Activated effector memory CD4-positive, alpha-beta T cell treated with Interleukin-2 at 50 U/mL for 16 hours (primary cell): ENCODE measurements around the gene MARK4.
A peak's percentile ranks its signal among the peaks of the same experiment; 100 is the strongest.
"Not testable (repeated sequence)": the region's sequence is repeated elsewhere in the genome, so short reads cannot be mapped to it uniquely, and the experiment has no call there.

Experiments
- DNase-seq: peaks from one replicate; pipeline ENCODE4 v3.0.0-alpha.2; 2020

Gene MARK4

DNA sequence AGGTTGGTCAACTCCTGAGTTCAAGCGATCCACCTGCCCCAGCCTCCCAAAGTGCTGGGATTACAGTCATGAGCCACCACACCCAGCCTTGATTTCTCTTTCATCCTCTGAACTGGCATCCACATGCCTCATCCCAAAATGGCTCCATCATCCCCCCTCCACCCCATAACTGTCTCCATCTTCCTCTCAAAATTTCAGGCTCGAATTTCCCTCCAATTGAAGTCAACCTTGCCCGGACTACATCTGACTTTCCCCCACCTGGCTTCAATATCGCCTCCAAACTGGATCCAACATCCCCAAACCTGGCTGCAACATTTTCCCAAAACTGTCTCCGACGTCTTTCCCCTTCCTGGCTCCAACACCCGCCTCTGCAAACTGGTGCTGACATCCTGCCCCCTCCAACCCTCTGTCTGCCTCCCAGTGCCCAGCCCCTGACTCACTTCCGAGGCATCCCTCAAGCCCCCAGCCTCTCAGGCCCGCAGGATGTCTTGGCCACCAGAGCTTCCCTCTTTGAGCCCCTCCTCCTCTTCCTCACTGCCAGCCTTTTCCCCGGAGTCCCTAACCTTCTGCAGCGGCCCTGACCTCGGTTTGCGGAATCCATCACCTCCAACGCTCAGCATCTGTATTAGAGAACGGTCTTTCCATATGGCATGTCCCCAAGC, 6.8 kb upstream of the MARK4 start:
- no peak for DNase-seq

DNA sequence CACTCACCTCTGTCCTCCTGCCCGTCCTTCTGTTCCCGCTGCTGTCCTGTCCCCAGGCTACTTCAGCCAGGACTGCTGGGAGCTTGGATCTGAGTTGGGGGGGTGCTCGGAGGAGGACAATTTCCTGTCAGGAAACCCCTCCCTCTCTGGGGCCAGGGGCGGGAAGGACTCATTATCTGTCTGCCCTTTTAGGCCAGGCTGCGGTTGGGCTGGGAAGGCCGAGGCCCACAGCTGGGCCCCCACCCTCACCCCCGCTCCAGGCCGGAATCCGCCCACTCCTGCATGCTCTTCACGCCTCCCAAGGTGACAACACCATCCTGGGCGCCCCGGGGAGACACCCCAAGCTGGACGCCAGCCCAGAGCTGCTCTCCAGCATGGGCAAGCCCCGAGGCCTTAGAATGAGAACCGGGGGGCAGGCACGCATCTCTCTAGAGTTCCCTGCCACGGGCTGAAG, 5.7 kb upstream of the MARK4 start, which contains the start of gene EXOC3L2:
Gene EXOC3L2 (minus strand): TSS at position 74 of the 454 bp plus-strand sequence. CDS start 6,362 bp downstream, outside the sequence.
- DNase-seq = no peak

DNA sequence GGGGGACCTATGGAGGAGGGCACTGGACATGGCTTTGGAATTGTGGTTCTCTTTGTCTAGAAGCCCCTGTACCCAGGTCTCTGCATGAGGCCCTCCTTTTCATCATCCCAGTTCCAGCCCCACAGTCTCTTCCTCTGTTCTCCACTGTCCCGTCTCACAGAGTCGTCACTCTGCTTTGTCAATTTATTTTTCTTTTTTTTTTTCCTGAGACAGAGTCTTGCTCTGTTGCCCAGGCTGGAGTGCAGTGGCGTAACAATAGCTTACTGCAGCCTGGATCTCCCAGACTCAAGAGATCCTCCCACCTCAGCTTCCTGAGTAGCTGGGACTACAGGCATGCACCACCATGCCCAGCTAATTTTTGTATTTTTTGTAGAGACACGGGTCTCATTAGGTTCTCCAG, 5.2 kb upstream of the MARK4 start:
- DNase-seq = no peak

DNA sequence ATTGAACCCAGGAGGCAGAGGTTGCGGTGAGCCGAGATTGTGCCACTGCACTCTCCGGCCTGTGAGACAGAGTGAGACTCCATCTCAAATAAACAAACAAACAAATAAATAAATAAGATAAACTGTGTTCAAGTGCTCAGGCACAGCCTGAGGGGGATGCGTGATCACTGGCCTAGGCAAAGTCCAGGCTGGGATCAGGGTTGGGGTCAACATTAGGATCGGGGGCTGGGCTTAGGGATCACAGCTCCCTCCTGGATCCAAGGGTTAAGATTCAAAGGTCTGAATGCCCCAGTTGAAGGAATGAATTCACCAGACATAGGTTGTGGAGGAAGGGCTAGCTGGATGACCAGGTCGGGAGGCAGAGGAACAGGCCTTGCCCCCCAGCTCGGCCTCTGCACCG, 3.9 kb upstream of the MARK4 start:
- DNase-seq = no peak

DNA sequence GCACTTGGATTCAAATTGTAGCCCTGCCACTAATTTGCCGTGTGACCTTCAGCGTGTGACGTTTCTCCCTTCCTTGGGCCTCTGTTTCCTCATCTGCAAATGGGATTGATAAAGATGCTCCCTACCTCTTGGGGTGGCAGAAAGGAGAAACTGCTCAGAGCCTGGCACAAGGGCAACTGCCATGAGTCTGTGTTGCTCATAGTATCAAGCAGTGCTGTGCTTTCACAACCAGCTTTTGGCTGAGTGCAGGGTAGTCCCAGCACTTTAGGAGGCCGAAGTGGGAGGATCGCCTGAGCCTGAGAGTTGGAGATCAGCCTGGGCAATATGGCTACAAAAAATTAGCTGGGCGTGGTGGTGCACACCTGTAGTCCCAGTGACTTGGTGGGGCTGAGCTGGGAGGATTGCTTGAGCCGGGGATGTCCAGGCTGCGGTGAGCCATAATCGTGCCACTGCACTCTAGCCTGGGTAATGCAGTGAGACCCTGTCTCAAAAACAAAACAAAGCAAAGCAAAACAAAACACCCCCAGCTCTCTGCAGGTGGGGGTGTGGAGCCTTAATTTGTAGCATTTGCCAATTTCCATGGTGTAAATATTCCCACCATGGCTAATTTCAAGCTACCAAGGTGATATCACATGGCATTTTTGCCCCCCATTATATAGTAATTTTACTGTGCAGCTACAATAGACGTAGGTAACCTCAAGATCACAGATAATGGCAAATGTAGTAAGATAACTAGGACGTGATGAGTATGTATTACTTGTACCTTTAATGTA, 1.6 kb upstream of the MARK4 start:
- no peak for DNase-seq

DNA sequence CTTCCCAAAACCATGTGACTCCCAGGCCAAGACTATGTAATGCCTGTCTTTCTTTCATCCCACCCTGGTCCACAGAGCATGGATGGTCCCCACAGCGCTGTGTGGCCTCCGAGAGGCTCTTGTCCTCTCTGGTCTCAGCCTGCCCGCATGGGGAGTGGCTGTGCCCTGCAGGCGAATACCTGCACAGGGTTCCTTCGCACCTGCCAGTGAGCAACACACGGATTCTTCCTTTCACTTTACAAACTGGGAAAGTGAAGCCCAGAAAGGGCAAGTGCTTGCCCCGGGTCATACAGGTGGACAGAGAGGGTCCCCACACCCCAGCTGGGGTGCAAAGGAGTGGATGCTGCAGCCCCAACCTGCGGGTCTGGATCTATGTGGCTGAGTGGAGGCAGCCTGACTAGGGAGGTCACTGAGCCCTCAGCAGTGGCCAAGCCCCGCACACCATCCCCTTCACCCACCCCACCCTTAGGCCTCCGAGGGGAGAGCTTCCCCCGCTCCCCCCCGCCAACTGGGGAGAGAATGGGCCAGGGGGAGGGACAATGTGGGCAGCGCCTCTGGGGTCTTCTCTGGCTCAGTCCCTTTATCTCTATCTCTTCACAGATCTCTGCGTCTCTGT, 747 bp upstream of the MARK4 start:
- DNase-seq = no peak

DNA sequence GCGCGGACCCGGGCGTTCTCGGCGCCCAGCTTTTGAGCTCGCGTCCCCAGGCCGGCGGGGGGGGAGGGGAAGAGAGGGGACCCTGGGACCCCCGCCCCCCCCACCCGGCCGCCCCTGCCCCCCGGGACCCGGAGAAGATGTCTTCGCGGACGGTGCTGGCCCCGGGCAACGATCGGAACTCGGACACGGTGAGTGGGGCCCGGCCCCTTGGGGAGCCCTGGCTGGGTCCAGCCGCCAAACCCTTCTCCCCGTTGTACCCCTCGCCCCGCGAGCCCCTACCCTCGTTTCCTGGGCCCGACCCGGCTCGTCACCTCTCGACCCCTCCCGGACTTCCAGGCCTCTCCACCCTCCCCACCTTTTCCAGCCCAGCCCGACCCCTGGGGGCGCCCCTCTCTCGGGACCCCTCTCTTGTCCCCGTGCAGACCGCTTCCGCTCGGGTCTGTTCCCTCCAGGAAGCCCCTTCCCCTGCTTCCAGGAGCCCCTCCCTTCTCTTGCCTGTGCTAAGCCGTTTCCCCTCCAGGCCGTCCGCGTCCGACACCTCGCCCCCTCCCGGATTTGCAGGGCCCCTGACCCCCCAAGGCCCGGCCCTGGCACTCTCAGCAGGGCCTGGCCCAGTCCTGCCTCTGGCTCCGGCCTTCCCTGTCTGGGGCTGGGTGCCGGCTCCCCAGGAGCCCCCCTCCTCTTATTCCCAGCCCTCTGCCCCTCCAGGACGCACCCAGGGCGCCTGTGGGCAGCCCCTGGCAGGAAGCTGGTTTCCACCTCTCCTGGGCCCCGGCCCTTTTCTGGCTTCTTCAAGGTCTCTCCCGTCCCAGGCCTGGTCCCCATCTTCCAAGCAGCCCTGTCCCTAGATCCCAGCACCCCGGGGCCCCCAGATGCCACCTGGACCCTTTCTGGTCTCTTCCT, 632 bp downstream of the MARK4 start:
- DNase-seq = peak; percentile 2

DNA sequence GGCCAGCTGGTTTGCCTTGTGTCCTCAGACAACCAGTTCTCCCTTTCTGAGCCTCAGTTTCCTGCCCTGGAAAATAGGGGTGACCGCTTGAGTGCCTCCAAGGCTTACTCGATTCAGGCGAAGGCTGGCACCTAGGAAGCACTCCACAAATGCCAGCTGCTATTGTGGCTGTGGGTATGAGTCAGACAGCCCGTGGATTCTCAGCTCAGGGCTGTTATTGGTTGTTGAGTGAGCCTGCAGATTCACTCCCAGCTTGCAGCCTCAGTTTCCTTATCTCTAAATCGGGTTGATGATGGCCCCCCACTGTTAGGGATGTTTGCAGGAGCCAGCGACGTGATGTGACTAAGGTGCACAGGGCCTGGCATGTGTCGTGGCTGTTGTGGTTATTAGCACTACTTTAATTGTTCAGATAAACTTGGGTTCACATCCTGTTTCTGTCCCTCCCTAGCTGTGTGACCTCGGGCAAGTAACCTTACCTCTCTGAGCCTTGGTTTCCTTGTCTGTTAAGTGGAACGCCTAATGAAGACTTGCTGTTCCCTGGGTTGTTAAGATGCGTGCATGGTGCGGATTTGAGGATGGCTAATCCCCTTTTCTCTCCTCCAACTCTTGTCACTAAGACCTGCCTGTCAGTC, 2.4 kb downstream of the MARK4 start:
- peak; percentile 9 for DNase-seq

DNA sequence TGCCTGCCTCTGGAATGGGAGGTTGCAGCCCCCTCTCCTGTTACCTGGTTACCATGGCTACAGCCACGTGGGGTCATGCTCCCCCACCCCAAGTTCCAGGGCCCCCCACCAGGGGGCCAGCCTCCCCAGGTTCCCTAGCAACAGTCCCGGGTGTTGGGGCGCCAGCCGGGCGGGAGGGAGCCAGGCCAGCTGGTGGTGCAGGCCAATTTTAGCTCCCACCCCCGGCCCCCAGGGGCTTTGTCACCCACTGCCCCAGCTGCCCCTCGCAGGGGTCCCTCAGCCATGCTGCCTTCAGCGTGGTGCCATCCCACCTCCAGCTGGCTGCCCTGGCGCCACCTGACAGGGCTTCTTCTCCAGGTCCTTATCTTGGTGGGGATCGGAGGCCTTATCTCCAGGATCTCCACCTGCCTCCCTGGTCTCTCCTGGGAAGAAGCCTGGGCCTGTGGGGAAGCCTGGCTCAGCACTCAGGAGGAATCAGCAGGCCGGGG, 3.0 kb downstream of the MARK4 start:
- DNase-seq = no peak

DNA sequence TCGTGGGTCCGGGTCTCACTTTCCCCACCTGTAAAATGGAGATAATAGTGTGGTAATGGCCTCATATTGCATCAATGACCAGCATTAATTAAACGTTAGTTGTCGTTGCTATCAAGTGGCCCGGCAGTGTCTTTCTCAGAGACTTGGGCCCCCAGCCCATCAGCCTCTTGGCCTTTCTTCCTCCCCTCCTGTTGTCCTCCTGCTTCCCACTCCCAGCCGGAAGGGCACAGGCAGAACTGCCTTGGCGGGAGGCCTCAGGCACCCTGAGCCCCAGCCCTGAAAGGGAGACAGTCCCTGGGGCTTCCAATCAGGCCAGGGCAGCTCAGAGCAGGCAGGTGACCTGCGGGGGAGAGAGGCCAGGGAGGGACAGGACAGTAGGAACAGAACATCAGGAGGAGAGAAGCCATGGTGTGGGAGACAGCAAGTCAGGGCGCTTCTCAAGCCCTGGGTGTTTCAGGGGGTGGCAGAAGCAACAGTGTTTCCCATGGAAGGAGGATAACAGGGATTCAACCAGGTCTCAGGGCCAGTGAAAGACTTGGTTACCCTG, 4.6 kb downstream of the MARK4 start:
- DNase-seq = no peak

DNA sequence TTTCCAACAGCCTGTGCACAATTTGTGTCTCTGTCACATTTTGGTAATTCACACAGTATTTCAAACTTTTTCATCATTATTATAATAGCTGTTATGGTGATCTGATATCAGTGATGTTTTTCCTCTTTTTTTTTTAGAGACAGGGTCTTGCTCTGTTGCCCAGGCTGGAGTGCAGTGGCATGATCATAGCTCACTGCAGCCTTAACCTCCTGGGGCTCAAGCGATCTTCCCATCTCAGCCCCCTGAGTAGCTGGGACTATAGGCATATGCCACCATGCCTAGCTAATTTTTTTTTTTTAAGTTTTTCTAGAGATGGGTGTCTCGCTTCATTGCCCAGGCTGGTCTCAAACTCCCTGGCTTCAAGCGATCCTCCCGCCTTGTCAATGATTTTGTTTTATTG, 5.8 kb downstream of the MARK4 start:
- no peak for DNase-seq

DNA sequence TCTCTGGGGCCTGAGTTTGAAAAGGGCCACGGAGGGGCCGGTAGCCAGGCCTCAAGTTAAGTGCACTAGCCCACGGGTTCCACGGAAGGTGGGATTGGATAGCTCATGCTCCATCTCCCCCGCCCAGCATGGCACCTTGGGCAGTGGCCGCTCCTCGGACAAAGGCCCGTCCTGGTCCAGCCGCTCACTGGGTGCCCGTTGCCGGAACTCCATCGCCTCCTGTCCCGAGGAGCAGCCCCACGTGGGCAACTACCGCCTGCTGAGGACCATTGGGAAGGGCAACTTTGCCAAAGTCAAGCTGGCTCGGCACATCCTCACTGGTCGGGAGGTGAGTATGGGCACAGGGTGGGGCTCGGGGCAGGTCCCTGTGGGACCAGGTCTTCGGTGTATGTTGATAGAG, 7.8 kb downstream of the MARK4 start:
- DNase-seq = no peak

DNA sequence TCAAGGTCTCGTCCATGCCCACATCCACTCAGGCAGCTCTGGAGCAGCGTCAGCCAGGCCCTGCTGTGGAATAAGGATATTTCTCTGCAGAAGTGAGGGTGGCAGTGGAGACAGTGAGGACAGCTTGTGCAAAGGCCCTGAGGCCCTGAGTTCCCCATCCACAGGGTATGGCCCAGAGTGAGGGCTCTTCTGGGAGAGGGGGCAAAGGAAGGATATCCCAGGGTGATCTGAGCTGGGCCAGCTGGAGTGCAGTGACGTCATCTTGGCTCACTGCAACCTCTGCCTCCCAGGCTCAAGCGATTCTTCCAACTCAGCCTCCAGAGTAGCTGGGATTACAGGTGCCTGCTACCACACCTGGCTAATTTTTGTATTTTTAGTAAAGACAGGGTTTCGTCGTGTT, 11.5 kb downstream of the MARK4 start:
- DNase-seq = no peak

DNA sequence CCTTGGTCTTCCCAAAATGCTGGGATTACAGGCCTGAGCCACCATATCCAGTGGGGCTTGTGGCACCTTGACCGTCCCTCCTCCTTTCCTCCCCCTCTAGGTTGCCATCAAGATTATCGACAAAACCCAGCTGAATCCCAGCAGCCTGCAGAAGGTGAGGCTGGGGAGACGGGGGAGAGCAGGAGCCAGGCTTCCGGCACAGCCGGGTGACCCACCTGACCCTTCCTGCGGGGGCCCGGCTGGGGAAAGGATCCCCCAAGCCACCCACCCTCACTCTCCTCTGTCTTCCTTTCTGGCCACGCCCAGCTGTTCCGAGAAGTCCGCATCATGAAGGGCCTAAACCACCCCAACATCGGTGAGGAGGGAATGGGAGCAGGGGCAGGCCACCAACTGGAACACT, 11.9 kb downstream of the MARK4 start:
- no peak for DNase-seq

DNA sequence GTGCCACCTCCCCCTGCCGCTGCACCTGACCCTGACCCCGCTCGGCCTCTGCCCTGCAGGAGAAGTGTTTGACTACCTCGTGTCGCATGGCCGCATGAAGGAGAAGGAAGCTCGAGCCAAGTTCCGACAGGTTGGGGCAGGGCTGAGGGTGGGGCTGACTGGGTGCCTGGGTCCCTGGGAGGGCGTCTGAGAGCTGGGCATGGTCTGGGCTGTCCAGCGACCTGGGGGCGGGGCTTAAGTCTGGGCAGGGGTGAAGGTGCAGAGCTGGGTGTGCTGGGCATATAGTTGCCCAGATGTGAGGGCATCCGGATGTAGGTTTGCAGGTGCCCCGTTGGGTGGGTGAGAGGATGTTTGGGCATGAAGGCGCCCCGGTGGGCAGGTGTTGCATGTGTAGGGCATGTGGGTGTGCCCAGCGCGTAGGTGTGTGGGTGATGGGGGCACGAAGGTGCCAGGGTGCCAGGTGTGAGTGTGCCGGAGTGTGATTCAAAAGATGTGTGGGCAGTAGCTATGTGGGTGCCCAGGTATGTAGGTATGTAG, 13.8 kb downstream of the MARK4 start:
- DNase-seq = no peak

DNA sequence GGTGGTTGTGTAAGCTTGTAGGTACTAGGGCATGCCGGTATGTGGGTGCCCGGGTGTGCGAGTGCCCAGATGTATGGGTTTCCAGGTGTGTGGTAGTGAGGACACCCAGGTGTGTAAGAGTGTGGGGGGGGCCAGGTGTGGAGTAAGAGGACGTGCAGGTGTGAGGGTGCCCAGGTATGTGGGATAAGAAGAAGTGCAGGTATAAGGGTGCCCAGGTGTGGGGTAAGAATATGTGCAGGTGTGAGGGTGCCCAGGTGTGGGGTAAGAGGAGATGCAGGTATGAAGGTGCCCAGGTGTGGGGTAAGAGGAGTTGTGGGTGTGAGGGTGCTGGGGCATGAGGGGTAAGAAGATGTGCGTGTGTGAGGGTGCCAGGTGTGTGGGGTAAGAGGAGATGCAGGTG, 14.3 kb downstream of the MARK4 start:
- DNase-seq = no peak

DNA sequence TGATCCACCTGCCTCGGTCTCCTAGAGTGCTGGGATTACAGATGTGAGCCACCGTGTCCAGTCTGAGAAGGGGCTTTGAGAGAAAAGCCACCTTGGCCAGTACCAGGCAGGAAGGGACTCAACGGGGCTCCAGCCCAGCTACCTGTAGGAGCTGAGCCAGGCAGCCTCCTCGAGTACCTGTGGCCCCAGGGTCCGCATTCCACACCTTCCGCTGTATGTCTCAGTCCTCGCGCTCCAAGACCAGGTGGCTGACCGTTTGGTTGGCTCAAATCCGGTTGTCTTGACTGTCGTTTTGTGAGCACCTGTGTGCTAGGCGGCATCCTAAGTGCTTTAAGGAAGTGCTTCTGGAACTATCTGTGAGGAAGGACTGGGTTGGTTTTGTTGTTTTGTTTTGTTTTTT, 16.2 kb downstream of the MARK4 start:
- DNase-seq = no peak

DNA sequence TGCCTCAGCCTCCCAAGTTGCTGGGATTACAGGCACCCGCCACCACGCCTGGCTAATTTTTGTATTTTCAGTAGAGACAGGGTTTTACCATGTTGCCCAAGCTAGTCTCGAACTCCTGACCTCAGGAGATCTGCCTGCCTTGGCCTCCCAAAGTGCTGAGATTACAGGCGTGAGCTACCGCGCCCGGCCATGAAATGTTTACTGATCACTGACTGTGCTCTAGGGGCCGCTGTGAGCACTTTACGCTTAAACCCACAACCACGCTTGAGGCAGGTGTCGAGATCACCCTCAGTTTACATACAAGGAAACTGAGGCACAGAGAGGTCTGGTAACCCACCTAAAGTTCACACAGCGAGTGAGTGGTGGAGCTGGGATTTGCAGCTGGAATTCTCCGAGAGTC, 18.9 kb downstream of the MARK4 start:
- DNase-seq = not testable (repeated sequence)

DNA sequence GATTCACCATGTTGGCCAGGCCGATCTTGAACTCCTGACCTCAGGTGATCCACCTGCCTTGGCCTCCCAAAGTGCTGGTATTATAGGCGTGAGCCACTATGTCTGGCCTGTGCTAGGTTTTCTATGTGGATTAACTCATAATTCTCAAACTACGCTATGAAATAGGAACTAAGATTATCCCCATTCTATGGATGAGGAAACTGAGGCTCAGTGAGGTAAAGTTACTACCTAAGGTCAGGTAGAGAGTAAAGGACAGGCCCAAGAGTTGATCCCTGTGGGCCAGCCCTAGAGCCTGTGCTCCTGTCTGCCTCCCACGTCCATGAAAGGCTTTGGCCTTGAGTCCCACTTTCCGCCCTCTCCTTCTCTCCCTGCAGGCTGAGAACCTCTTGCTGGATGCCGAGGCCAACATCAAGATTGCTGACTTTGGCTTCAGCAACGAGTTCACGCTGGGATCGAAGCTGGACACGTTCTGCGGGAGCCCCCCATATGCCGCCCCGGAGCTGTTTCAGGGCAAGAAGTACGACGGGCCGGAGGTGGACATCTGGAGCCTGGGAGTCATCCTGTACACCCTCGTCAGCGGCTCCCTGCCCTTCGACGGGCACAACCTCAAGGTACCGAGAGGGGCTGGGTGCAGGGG, 20.1 kb downstream of the MARK4 start:
- DNase-seq = no peak

DNA sequence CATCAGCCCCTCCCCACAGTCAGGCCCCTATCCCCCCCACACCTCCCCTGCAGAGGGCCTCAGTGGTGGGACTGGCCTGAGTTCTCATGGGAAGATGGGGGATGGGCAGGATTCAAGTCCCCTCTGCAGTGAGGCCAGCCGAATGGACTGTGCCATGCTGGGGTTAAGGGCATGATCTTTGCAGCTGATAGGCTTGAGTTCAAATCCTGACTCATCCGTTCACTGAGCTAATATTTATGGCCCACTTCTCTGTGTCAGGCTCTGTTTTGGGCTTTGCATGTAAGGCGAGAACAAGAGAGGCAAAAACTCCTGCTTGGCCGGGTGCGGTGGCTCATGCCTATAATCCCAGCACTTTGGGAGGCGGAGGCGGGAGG, 20.7 kb downstream of the MARK4 start:
- DNase-seq = no peak

DNA sequence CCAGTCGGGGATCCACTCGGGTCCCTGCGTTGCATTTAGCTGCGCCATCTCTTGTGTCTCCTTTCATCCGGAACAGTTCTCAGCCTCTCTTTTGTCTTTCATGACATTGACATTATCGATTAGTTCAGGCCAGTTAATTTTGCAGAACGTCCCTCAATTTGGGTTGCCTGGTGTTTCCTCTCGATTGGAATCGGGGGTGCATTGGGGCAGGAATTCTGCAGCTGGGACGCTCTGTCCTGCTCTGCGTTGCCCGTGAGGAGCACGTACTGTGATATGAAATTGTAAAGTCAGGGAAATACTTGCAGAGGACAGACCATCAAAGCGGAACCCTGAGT, 22.4 kb downstream of the MARK4 start:
- no peak for DNase-seq
